HG03520 (cell line): Measurements from ENCODE around the gene EML3.
"Not testable (repeated sequence)": the region's sequence is repeated elsewhere in the genome, so short reads cannot be mapped to it uniquely, and the experiment has no call there.

Experiments used
- ATAC-seq: cut with Tn5 transposase; IDR thresholded peaks from one replicate; pipeline ENCODE4 v1.9.1; 2021; ENCODE audit warnings: mild to moderate bottlenecking, moderate library complexity; ENCODE audit not compliant: unreplicated experiment

Gene EML3

GRCh38 chr11:62573006-62573591 is 39.5 kb downstream of the EML3 start:
- no peak for ATAC-seq

GRCh38 chr11:62572431-62572830 is 40.1 kb downstream of the EML3 start:
- no peak for ATAC-seq

- not testable (repeated sequence) for ATAC-seq
Measured at GRCh38 chr11:62571493-62571892, 41.1 kb downstream of the EML3 start.

GRCh38 chr11:62570903-62571302 is 41.7 kb downstream of the EML3 start:
- not testable (repeated sequence) for ATAC-seq

GRCh38 chr11:62569611-62570010 is 43.0 kb downstream of the EML3 start:
- no peak for ATAC-seq

GRCh38 chr11:62567018-62567633 is 45.4 kb downstream of the EML3 start:
- no peak for ATAC-seq

- ATAC-seq = no peak
Measured at GRCh38 chr11:62566247-62566646, 46.3 kb downstream of the EML3 start.

GRCh38 chr11:62565100-62565802 is 47.3 kb downstream of the EML3 start:
- no peak for ATAC-seq

- not testable (repeated sequence) for ATAC-seq
Measured at GRCh38 chr11:62561677-62562230, 50.8 kb downstream of the EML3 start.

- ATAC-seq = no peak
Measured at GRCh38 chr11:62560566-62561103, 51.9 kb downstream of the EML3 start.

GRCh38 chr11:62559626-62560025 is 52.9 kb downstream of the EML3 start:
- ATAC-seq = not testable (repeated sequence)

GRCh38 chr11:62559204-62559603 is 53.4 kb downstream of the EML3 start:
- no peak for ATAC-seq

GRCh38 chr11:62558669-62559068 is 53.9 kb downstream of the EML3 start:
- no peak for ATAC-seq

- no peak for ATAC-seq
Measured at GRCh38 chr11:62556875-62557631, 55.5 kb downstream of the EML3 start.

GRCh38 chr11:62556108-62556874 is 56.3 kb downstream of the EML3 start:
- peak; percentile 29 for ATAC-seq

- peak; percentile 38 for ATAC-seq
Measured at GRCh38 chr11:62555464-62556107, 57.0 kb downstream of the EML3 start.

- ATAC-seq = no peak
Measured at GRCh38 chr11:62554387-62555167, 58.0 kb downstream of the EML3 start.

- ATAC-seq = no peak
Measured at GRCh38 chr11:62553839-62554361, 58.7 kb downstream of the EML3 start.
